ENCODE measurements around the gene PRMT3. TPM values are rescaled to one million over a fixed set of nuclear protein-coding genes. Genes with fewer than 3 reads are reported as not detected.

PRMT3 gene
- total RNA-seq, 1 donor from 2014 or later, result 39.6 TPM

DNA sequence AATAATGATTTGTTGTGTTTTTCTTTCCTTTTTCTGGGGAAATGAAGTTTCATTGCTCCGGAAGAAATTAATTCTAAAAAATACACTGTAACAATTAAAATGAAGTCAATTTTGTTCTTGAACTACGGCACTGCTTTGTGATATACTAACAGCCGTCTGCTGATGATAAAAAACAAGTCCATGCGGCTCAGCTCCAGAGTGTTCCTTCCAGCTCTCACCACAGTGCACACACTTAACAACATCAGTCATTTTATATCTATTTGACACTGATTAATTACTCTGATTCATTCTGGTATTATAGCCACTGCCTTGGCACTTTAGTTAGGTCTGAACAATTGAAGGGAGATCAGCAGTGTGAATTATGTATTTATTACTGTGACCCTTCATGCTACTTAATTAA, 114.5 kb downstream of the PRMT3 start:
- Mint-ChIP-seq H3K4me1 (peaks cover 9% of the 10 kb centered on the region), H3K27me3 (ENCODE audit: insufficient read depth, low read depth) (no peaks in the 10 kb centered on the region), H3K36me3 (no peaks in the 10 kb centered on the region), H3K27ac (no peak overlapping the region), H3K4me3 (no peak overlapping the region), H3K9me3 (no peaks in the 10 kb centered on the region)
- H3K79me2 ChIP-seq (ENCODE audit: low read depth), result no peaks in the 10 kb centered on the region
- no peak overlapping the region for H3K4me3 ChIP-seq
- H3K27me3 ChIP-seq, result no peaks in the 10 kb centered on the region
- TF ChIP-seq EZH2 (IDR thresholded peaks at IDR 0.05) (no peak), EZH2phosphoT487 (IDR thresholded peaks at IDR 0.05) (no peak)
- TF ChIP-seq, protein P1, sequence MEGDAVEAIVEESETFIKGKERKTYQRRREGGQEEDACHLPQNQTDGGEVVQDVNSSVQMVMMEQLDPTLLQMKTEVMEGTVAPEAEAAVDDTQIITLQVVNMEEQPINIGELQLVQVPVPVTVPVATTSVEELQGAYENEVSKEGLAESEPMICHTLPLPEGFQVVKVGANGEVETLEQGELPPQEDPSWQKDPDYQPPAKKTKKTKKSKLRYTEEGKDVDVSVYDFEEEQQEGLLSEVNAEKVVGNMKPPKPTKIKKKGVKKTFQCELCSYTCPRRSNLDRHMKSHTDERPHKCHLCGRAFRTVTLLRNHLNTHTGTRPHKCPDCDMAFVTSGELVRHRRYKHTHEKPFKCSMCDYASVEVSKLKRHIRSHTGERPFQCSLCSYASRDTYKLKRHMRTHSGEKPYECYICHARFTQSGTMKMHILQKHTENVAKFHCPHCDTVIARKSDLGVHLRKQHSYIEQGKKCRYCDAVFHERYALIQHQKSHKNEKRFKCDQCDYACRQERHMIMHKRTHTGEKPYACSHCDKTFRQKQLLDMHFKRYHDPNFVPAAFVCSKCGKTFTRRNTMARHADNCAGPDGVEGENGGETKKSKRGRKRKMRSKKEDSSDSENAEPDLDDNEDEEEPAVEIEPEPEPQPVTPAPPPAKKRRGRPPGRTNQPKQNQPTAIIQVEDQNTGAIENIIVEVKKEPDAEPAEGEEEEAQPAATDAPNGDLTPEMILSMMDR (IDR thresholded peaks at IDR 0.05), result no peak
- no peaks in the 10 kb centered on the region for H3K9me3 ChIP-seq (ENCODE audit: low read depth)
- H3K4me1 ChIP-seq, result peaks cover 4% of the 10 kb centered on the region
- H3K27ac ChIP-seq, result no peak overlapping the region
- no peak for DNase-seq (ENCODE audit: low spot score)
- H2AFZ ChIP-seq (replicated peaks), result no peak overlapping the region
- peaks cover 9% of the 10 kb centered on the region for H3F3A ChIP-seq (ENCODE audit: low read depth)
- H3K9ac ChIP-seq, result no peak overlapping the region
- no peaks in the 10 kb centered on the region for H3K36me3 ChIP-seq
- H3K4me2 ChIP-seq, result no peak overlapping the region
- H4K20me1 ChIP-seq (ENCODE audit: low read depth), result no peaks in the 10 kb centered on the region

DNA sequence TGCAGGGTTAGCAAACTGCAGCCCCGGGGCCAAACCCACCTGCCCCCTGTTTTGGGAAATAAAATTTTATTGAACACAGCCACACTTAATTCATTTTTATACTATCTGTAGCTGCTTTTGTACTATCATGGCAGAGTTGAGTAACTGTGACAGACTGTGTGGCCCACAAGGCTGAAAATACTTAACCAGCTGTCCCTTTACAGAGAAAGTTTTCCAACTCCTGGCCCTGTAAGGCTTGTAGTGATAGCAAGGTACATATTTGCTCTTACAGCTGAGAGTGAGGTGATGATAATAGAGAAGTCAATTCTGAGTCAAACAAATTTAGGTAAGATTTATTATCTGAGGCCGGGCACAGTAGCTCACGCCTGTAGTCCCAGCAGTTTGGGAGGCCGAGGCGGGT, 124.5 kb downstream of the PRMT3 start:
- no peaks in the 10 kb centered on the region for H3K9me3 ChIP-seq (ENCODE audit: low read depth)
- no peaks in the 10 kb centered on the region for H3K36me3 ChIP-seq
- DNase-seq (ENCODE audit: low spot score), result no peak
- H3K27me3 ChIP-seq, result peaks cover 6% of the 10 kb centered on the region
- no peak overlapping the region for H3K9ac ChIP-seq
- peaks cover 2% of the 10 kb centered on the region for H3K36me3 Mint-ChIP-seq
- no peak overlapping the region for H2AFZ ChIP-seq (replicated peaks)
- no peak overlapping the region for H3K4me3 Mint-ChIP-seq
- H3F3A ChIP-seq (ENCODE audit: low read depth), result no peaks in the 10 kb centered on the region
- H3K27ac Mint-ChIP-seq, result no peak overlapping the region
- H3K4me1 ChIP-seq, result peaks cover 7% of the 10 kb centered on the region
- H3K27ac ChIP-seq, result no peak overlapping the region
- H3K4me1 Mint-ChIP-seq, result peaks cover 5% of the 10 kb centered on the region
- no peak for TF ChIP-seq EZH2phosphoT487 (IDR thresholded peaks at IDR 0.05)
- TF ChIP-seq, protein P1 (IDR thresholded peaks at IDR 0.05), result no peak
- TF ChIP-seq EZH2 (IDR thresholded peaks at IDR 0.05), result no peak
- no peak overlapping the region for H3K4me3 ChIP-seq
- no peak overlapping the region for H3K4me2 ChIP-seq
- H3K27me3 Mint-ChIP-seq (ENCODE audit: insufficient read depth, low read depth), result no peaks in the 10 kb centered on the region
- H3K9me3 Mint-ChIP-seq, result no peaks in the 10 kb centered on the region
- no peaks in the 10 kb centered on the region for H4K20me1 ChIP-seq (ENCODE audit: low read depth)
- no peaks in the 10 kb centered on the region for H3K79me2 ChIP-seq (ENCODE audit: low read depth)

DNA sequence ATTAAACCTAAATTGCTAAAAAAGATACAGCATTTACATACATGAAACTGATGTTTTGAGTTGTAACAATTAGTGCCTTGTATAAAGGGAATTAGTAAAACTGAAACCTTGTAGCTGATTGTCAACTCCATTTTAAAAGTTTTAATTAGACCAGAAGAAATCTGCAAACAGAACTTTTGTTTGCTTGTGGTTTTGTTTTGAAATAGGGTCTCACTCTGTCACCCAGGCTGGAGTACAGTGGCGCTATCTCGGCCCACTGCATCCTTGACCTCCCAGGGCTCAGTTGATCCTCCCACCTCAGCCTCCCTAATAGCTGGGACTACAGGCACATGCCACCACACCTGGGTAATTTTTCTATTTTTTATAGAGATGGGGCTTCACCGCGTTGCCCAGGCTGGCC, 125.4 kb downstream of the PRMT3 start:
- Mint-ChIP-seq H3K27me3 (ENCODE audit: insufficient read depth, low read depth) (no peaks in the 10 kb centered on the region), H3K4me3 (no peak overlapping the region), H3K36me3 (peaks cover 2% of the 10 kb centered on the region), H3K9me3 (no peaks in the 10 kb centered on the region), H3K27ac (no peak overlapping the region), H3K4me1 (peaks cover 5% of the 10 kb centered on the region)
- no peak overlapping the region for H3K4me2 ChIP-seq
- H3K9ac ChIP-seq, result no peak overlapping the region
- H3K27me3 ChIP-seq, result peaks cover 12% of the 10 kb centered on the region
- H3F3A ChIP-seq (ENCODE audit: low read depth), result no peaks in the 10 kb centered on the region
- TF ChIP-seq EZH2 (IDR thresholded peaks at IDR 0.05) (no peak), EZH2phosphoT487 (IDR thresholded peaks at IDR 0.05) (no peak)
- TF ChIP-seq, protein P1 (IDR thresholded peaks at IDR 0.05), result no peak
- H3K4me3 ChIP-seq, result no peak overlapping the region
- DNase-seq (ENCODE audit: low spot score), result no peak
- H3K79me2 ChIP-seq (ENCODE audit: low read depth), result no peaks in the 10 kb centered on the region
- H3K4me1 ChIP-seq, result peaks cover 7% of the 10 kb centered on the region
- H4K20me1 ChIP-seq (ENCODE audit: low read depth), result no peaks in the 10 kb centered on the region
- no peaks in the 10 kb centered on the region for H3K9me3 ChIP-seq (ENCODE audit: low read depth)
- no peak overlapping the region for H3K27ac ChIP-seq
- no peaks in the 10 kb centered on the region for H3K36me3 ChIP-seq
- no peak overlapping the region for H2AFZ ChIP-seq (replicated peaks)
